HepG2 (cell line): ENCODE results near the gene VGLL1.

Source experiments
- CREB1 ChIP-seq, 2 experiments: fragments of 450-650 bp in 1 of 2; IDR thresholded peaks; 2 replicates each; pipeline ENCODE4 v1.6.1; 2016 to 2017; ENCODE audit warnings: control low read depth in 1 of 2, mild to moderate bottlenecking in 1 of 2, missing compliant biosample characterization in 1 of 2, missing genetic modification characterization in 1 of 2
- FOSL2 ChIP-seq: sonication (generic); formaldehyde crosslinking; IDR thresholded peaks from 2 replicates; pipeline ENCODE4 v1.4.0; 2020; ENCODE audit warnings: missing genetic modification reagents
- GABPA ChIP-seq, 2 experiments: IDR thresholded peaks; 2 replicates each; pipeline ENCODE4 v1.6.1; 2011 to 2016; ENCODE audit warnings: low read depth in 2 of 2, low read length in 1 of 2, missing biosample characterization in 1 of 2, missing genetic modification characterization in 1 of 2
- LCORL ChIP-seq, 2 experiments: fragments of 450-650 bp in 1 of 2; sonication (generic) in 1 of 2; formaldehyde crosslinking in 1 of 2; IDR thresholded peaks; 2 replicates each; pipeline versions ENCODE4 v1.5.0 to v1.6.1; 2017 to 2020; ENCODE audit warnings: antibody characterized with exemption in 1 of 2, missing genetic modification reagents in 1 of 2
- RFXAP ChIP-seq: sonication (generic); formaldehyde crosslinking; IDR thresholded peaks from 2 replicates; pipeline ENCODE4 v1.4.0; 2020; ENCODE audit warnings: missing genetic modification reagents, borderline replicate concordance
- YY1 ChIP-seq: IDR thresholded peaks from 2 replicates; pipeline ENCODE4 v1.6.1; 2011; ENCODE audit warnings: low read length, low read depth, moderate library complexity, mild to moderate bottlenecking; ENCODE audit not compliant: insufficient read depth, insufficient replicate concordance
- ZBTB1 ChIP-seq: sonication (generic); formaldehyde crosslinking; IDR thresholded peaks from 2 replicates; pipeline ENCODE4 v1.4.0; 2020; ENCODE audit warnings: missing genetic modification reagents, borderline replicate concordance
- ZIK1 ChIP-seq: sonication (generic); formaldehyde crosslinking; IDR thresholded peaks from 2 replicates; pipeline ENCODE4 v1.5.0; 2020; ENCODE audit warnings: mild to moderate bottlenecking, low read depth, missing genetic modification reagents, borderline replicate concordance
- ZKSCAN1 ChIP-seq: fragments of 150-350 bp; IDR thresholded peaks from 2 replicates; pipeline ENCODE4 v1.6.1; 2014; ENCODE audit warnings: low read length
- ZNF441 ChIP-seq: sonication (generic); formaldehyde crosslinking; IDR thresholded peaks from 2 replicates; pipeline ENCODE4 v1.7.0; 2021; ENCODE audit warnings: missing genetic modification reagents, borderline replicate concordance
- ZNF816 ChIP-seq: sonication (generic); formaldehyde crosslinking; IDR thresholded peaks from 2 replicates; pipeline ENCODE4 v1.8.0; 2022; ENCODE audit warnings: missing genetic modification reagents, mild to moderate bottlenecking, borderline replicate concordance
- TF ChIP-seq, protein P1 (sequence below): sonication (generic); formaldehyde crosslinking; conservative IDR thresholded peaks from 2 replicates; pipeline ENCODE4 v1.8.0; 2022; ENCODE audit warnings: mild to moderate bottlenecking, moderate library complexity, missing genetic modification reagents
- TF ChIP-seq, protein P2 (sequence below): sonication (generic); IDR thresholded peaks from 2 replicates; pipeline ENCODE4 v1.6.1; 2016; ENCODE audit warnings: low read depth, borderline replicate concordance

DNA sequence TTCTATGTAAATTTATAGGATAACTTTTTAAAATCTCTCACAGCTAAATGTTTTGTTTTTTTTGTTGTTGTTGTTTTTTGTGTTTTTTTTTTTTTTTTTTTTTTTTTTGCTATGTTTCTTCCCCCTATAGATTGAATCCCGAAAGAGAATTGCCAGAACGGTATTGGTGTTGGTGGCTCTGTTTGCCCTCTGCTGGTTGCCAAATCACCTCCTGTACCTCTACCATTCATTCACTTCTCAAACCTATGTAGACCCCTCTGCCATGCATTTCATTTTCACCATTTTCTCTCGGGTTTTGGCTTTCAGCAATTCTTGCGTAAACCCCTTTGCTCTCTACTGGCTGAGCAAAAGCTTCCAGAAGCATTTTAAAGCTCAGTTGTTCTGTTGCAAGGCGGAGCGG, 40.2 kb upstream of the VGLL1 start:
- TF ChIP-seq CREB1 (IDR thresholded peaks at IDR 0.05) (no peak), CREB1 (CRISPR knock-in tag; IDR thresholded peaks at IDR 0.05) (no peak), GABPA (IDR thresholded peaks at IDR 0.05; ENCODE audit: low read depth, low read length) (no peak), GABPA (CRISPR knock-in tag; IDR thresholded peaks at IDR 0.05; ENCODE audit: low read depth) (no peak), FOSL2 (CRISPR knock-in tag) (no peak), ZIK1 (no peak), ZBTB1 (CRISPR knock-in tag) (no peak), YY1 (no peak), RFXAP (CRISPR knock-in tag) (no peak), ZKSCAN1 (no peak), ZNF816 (CRISPR knock-in tag) (no peak), LCORL (IDR thresholded peaks at IDR 0.05) (no peak), LCORL (CRISPR knock-in tag; IDR thresholded peaks at IDR 0.05) (no peak), ZNF441 (CRISPR knock-in tag) (no peak)
- TF ChIP-seq, protein P1, sequence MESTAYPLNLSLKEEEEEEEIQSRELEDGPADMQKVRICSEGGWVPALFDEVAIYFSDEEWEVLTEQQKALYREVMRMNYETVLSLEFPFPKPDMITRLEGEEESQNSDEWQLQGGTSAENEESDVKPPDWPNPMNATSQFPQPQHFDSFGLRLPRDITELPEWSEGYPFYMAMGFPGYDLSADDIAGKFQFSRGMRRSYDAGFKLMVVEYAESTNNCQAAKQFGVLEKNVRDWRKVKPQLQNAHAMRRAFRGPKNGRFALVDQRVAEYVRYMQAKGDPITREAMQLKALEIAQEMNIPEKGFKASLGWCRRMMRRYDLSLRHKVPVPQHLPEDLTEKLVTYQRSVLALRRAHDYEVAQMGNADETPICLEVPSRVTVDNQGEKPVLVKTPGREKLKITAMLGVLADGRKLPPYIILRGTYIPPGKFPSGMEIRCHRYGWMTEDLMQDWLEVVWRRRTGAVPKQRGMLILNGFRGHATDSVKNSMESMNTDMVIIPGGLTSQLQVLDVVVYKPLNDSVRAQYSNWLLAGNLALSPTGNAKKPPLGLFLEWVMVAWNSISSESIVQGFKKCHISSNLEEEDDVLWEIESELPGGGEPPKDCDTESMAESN (CRISPR knock-in tag): no peak
- TF ChIP-seq, protein P2, sequence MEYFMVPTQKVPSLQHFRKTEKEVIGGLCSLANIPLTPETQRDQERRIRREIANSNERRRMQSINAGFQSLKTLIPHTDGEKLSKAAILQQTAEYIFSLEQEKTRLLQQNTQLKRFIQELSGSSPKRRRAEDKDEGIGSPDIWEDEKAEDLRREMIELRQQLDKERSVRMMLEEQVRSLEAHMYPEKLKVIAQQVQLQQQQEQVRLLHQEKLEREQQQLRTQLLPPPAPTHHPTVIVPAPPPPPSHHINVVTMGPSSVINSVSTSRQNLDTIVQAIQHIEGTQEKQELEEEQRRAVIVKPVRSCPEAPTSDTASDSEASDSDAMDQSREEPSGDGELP: no peak
